ENCODE data around the gene KCNQ5.

The KCNQ5 gene

DNA sequence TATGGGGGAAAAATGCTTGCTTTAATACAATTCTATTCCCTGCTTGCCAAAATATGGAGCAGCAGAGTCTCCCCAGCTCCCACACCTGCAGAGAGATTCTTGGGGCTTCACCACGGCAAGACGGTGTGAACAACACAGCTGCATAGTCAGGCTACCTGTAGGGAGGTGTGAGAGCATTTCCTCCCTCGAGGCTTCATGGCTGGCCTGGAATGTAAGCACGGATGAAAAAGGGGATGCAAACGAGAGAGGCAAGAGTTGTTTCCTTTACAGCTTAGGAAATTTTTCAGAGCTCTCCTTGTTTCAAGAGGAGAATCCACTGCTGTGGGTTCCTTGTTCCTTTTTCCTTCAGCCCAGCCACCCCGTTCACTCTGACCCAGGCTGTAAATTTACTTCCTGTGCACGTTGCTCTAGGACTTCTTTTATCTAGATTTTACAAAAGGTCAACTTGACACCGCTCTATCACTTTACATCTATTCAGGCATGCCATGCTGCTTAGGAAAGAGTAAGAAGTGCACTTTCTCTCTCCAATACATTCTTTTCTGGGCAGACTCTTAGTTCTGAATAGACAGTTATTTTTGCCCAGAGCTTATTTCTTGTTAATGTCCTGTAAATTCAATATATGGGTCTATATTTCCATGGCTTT, 406.4 kb downstream of the KCNQ5 start:
- TF ChIP-seq, protein P1, sequence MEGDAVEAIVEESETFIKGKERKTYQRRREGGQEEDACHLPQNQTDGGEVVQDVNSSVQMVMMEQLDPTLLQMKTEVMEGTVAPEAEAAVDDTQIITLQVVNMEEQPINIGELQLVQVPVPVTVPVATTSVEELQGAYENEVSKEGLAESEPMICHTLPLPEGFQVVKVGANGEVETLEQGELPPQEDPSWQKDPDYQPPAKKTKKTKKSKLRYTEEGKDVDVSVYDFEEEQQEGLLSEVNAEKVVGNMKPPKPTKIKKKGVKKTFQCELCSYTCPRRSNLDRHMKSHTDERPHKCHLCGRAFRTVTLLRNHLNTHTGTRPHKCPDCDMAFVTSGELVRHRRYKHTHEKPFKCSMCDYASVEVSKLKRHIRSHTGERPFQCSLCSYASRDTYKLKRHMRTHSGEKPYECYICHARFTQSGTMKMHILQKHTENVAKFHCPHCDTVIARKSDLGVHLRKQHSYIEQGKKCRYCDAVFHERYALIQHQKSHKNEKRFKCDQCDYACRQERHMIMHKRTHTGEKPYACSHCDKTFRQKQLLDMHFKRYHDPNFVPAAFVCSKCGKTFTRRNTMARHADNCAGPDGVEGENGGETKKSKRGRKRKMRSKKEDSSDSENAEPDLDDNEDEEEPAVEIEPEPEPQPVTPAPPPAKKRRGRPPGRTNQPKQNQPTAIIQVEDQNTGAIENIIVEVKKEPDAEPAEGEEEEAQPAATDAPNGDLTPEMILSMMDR (IDR thresholded peaks at IDR 0.05; ENCODE audit: low read depth, low read length, missing control alignments) = no peak
- no peak for DNase-seq (ENCODE audit: low read depth)
- H3K4me3 ChIP-seq (ENCODE audit: low read depth, low read length) = no peak overlapping the region
- in situ Hi-C loops (cut with HindIII; ENCODE audit: low sequenced_read_pairs) = no loop called here

DNA sequence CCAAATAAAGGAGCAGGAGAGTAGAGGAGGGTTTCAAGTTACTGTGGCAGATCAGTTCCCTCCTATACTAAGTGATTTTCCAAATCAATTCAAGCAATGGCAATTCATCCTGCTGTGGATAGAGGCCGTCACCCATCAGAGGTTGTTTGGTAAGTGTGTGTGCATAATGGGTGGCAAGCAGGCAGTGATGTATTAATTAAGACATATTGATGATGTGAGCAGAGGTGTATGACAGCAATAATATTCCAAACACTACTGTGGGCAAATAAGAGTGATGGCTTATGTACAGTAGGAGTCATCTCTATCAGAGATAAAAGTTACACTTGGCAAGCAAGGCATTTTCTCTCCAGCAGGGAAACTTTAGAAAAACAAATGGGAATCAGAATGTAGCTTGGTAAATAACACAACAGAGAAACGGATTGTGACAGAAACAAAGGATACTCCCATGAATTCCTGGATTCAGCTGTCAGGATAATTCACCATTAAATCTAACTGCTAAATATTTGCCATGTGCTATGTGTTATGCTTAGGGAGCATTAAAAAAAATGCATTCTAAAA, 407.1 kb downstream of the KCNQ5 start:
- in situ Hi-C loops (cut with HindIII; ENCODE audit: low sequenced_read_pairs) = no loop called here
- TF ChIP-seq, protein P1 (IDR thresholded peaks at IDR 0.05; ENCODE audit: low read depth, low read length, missing control alignments) = no peak
- no peak overlapping the region for H3K4me3 ChIP-seq (ENCODE audit: low read depth, low read length)
- DNase-seq (ENCODE audit: low read depth) = no peak

DNA sequence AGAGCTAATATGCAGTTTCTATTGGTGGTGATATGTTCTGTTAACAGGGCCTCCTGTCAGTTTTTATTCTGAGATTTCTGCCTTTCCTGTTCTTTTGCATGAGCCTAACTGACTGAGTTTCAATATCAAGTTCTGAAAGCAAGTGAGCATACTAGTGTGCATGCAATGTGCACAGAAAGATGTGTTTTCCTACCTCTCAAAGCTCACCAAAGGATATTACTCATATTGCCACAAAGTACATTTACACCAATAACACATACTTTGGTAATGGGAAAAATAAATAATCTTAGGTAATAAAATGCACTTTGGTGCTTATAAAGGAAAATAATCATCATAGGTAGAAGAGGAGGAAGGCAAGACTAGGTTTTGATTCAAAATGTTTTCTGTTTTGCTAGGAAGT, 408.4 kb downstream of the KCNQ5 start:
- H3K4me3 ChIP-seq (ENCODE audit: low read depth, low read length) = no peak overlapping the region
- DNase-seq (ENCODE audit: low read depth) = no peak
- in situ Hi-C loops (cut with HindIII; ENCODE audit: low sequenced_read_pairs) = no loop called here
- TF ChIP-seq, protein P1 (IDR thresholded peaks at IDR 0.05; ENCODE audit: low read depth, low read length, missing control alignments) = no peak

DNA sequence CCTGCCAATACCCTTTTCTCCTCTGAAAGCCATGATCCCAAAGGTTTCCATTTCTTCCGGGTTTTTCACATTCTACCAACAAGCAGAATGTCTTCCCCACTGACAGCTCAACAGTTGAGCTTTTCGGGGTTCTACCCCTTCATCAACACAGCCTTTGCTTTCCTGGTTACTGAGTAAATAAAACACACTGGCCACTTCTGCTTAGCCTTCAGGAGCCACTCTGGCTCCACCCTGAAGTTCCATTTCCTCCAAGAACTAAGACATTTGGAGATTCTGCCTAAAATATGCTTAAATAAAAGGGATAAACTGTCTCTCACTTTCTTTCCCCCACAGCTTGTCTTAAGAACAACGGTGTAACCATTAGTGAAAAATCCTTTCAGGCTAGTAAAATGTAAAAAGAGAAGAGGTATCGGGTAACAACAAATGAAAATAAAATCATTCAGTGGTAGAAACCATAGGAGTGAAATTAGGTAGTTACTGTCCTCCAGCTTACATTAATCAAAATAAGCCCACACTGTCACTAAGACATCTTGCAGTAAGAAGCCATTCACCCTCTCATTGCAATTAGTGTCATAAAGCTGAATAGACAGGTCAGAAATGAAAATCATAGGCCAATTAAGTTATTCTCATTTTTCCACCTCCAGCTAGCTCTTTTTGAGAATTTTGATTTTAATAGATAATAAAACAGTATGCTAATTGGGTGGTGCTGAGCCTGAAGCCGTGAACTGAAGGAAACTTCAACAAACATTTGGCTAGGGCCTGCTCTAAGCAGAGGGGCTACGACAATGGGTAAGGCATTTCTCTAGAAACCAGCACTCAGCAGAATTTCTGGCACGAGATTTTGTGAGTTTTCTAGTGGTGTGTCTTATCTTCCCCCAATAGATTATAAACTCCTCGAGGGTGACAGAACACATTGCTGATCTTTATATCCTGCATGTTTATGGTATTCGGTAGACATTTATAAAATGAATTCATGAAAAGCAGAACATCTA, 409.2 kb downstream of the KCNQ5 start:
- in situ Hi-C loops (cut with HindIII; ENCODE audit: low sequenced_read_pairs) = no loop called here
- no peak overlapping the region for H3K4me3 ChIP-seq (ENCODE audit: low read depth, low read length)
- TF ChIP-seq, protein P1 (IDR thresholded peaks at IDR 0.05; ENCODE audit: low read depth, low read length, missing control alignments) = no peak

DNA sequence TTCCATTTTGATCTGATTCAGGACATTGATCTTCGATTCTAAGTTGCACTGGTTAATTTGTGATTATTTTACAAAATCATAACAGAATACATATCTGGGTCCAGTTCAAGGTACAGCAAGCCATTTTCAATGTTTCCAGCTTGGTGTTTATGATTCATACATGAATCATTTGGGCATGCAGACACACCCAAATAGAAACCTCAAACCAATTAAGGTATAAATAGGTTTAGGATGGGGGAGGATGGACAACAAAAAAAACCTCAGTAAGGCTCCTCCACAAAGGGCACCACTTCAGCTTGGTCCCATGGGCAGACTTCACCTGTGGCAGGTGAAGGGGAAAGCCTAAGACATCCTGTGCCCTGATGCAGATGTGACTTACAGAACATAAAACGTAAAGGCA, 410.7 kb downstream of the KCNQ5 start:
- TF ChIP-seq, protein P1 (IDR thresholded peaks at IDR 0.05; ENCODE audit: low read depth, low read length, missing control alignments) = no peak
- in situ Hi-C loops (cut with HindIII; ENCODE audit: low sequenced_read_pairs) = no loop called here
- peak; percentile 1 for DNase-seq (ENCODE audit: low read depth)
- H3K4me3 ChIP-seq (ENCODE audit: low read depth, low read length) = no peak overlapping the region

More for the DNA sequence above, 409.2 kb downstream of the KCNQ5 start:
- DNase-seq (ENCODE audit: low read depth) = no peak

DNA sequence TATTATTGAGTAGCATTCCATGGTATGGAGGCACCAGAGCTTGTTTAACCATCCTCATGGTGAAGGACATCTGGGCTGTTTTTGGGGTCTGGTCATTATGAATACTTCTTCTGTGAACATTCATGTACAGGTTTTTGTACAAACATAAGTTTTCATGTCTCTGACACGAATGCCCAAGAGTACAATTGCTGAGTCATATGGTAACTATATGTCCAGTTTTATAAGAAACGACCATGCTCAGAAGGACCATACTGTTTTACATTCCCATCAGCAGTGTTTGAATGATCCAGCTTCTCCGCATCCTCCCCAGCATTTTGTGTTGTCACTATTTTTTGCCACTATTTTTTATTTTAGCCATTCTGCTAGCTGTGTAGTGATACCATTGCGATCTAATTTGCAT, 414.8 kb downstream of the KCNQ5 start:
- in situ Hi-C loops (cut with HindIII; ENCODE audit: low sequenced_read_pairs) = no loop called here
- TF ChIP-seq, protein P1 (IDR thresholded peaks at IDR 0.05; ENCODE audit: low read depth, low read length, missing control alignments) = no peak
- no peak overlapping the region for H3K4me3 ChIP-seq (ENCODE audit: low read depth, low read length)
- no peak for DNase-seq (ENCODE audit: low read depth)

All from astrocyte of the cerebellum (primary cell).